CD1c-positive myeloid dendritic cell (primary cell): Measurements from ENCODE around the gene KAT6B.

Source experiments
- DNase-seq: peaks from one replicate; pipeline ENCODE4 v3.0.0-alpha.2; 2016; ENCODE audit errors: extremely low spot score

KAT6B gene

GRCh38 chr10:74823791-74824183 lies 2.6 kb upstream of the KAT6B start:
- DNase-seq: no peak

GRCh38 chr10:74824184-74824899 lies 2.1 kb upstream of the KAT6B start:
- DNase-seq: no peak

- DNase-seq: peak; percentile 41
These were observed 1.5 kb upstream of the KAT6B start for GRCh38 chr10:74824900-74825370.

GRCh38 chr10:74825371-74826141 lies 844 bp upstream of the KAT6B start:
- DNase-seq: peak; percentile 34

GRCh38 chr10:74827045-74827441 lies 643 bp downstream of the KAT6B start:
- DNase-seq: no peak

- no peak for DNase-seq
These were observed 1.3 kb downstream of the KAT6B start for GRCh38 chr10:74827694-74828093.

GRCh38 chr10:74828946-74829345 lies 2.5 kb downstream of the KAT6B start:
- DNase-seq: no peak

GRCh38 chr10:74831518-74832120 lies 5.2 kb downstream of the KAT6B start:
- DNase-seq: no peak

- DNase-seq: no peak
These were observed 9.6 kb downstream of the KAT6B start for GRCh38 chr10:74835963-74836362.

- no peak for DNase-seq
These were observed 10.5 kb downstream of the KAT6B start for GRCh38 chr10:74836877-74837276.

- DNase-seq: no peak
These were observed 11.3 kb downstream of the KAT6B start for GRCh38 chr10:74837743-74838142.

GRCh38 chr10:74839708-74840107 lies 13.3 kb downstream of the KAT6B start:
- no peak for DNase-seq

- no peak for DNase-seq
These were observed 15.0 kb downstream of the KAT6B start for GRCh38 chr10:74841265-74841973.

GRCh38 chr10:74842301-74842954 lies 16.0 kb downstream of the KAT6B start:
- peak; percentile 59 for DNase-seq

- DNase-seq: no peak
These were observed 20.6 kb downstream of the KAT6B start for GRCh38 chr10:74846958-74847357.

GRCh38 chr10:74851831-74852230 lies 25.4 kb downstream of the KAT6B start:
- no peak for DNase-seq

GRCh38 chr10:74852381-74852780 lies 26.0 kb downstream of the KAT6B start:
- DNase-seq: no peak

GRCh38 chr10:74854610-74855009 lies 28.2 kb downstream of the KAT6B start:
- DNase-seq: no peak

GRCh38 chr10:74855027-74855426 lies 28.6 kb downstream of the KAT6B start:
- DNase-seq: no peak

GRCh38 chr10:74855439-74855838 lies 29.0 kb downstream of the KAT6B start:
- DNase-seq: no peak

- DNase-seq: no peak
These were observed 30.5 kb downstream of the KAT6B start for GRCh38 chr10:74856940-74857339.

GRCh38 chr10:74857586-74857985 lies 31.2 kb downstream of the KAT6B start:
- DNase-seq: no peak
